HepG2 (cell line): ENCODE measurements around the gene EAF1. TPM values are rescaled to one million over a fixed set of nuclear protein-coding genes. Genes with fewer than 3 reads are reported as not detected.

Experiments used
- ARNTL ChIP-seq: sonication (generic); formaldehyde crosslinking; IDR thresholded peaks from 2 replicates; pipeline ENCODE4 v1.4.0; 2020; ENCODE audit warnings: mild to moderate bottlenecking, missing genetic modification reagents
- CC2D1A ChIP-seq: sonication (generic); formaldehyde crosslinking; IDR thresholded peaks from 2 replicates; pipeline ENCODE4 v1.8.1; 2023; ENCODE audit warnings: mild to moderate bottlenecking, missing genetic modification reagents
- FOXJ3 ChIP-seq: sonication (generic); formaldehyde crosslinking; IDR thresholded peaks from 2 replicates; pipeline ENCODE4 v1.4.0; 2020; ENCODE audit warnings: missing genetic modification reagents, mild to moderate bottlenecking, borderline replicate concordance
- GABPA ChIP-seq, 2 experiments: IDR thresholded peaks; 2 replicates each; pipeline ENCODE4 v1.6.1; 2011 to 2016; ENCODE audit warnings: low read depth in 2 of 2, low read length in 1 of 2, missing biosample characterization in 1 of 2, missing genetic modification characterization in 1 of 2
- HMGXB4 ChIP-seq, 2 experiments: sonication (generic) in 1 of 2; formaldehyde crosslinking in 1 of 2; IDR thresholded peaks; 2 replicates each; pipeline versions ENCODE4 v1.4.0 to v1.6.1; 2018 to 2020; ENCODE audit warnings: missing genetic modification reagents in 2 of 2, borderline replicate concordance in 1 of 2, low read depth in 1 of 2, mild to moderate bottlenecking in 1 of 2, missing biosample characterization in 1 of 2
- HOXA5 ChIP-seq: sonication (generic); formaldehyde crosslinking; IDR thresholded peaks from 2 replicates; pipeline ENCODE4 v1.4.0; 2020; ENCODE audit warnings: missing genetic modification reagents
- KDM5B ChIP-seq: sonication (generic); formaldehyde crosslinking; IDR thresholded peaks from 2 replicates; pipeline ENCODE4 v1.4.0; 2020; ENCODE audit warnings: missing genetic modification reagents, mild to moderate bottlenecking, borderline replicate concordance
- MXD3 ChIP-seq: IDR thresholded peaks from 2 replicates; pipeline ENCODE4 v1.6.1; 2016; ENCODE audit warnings: mild to moderate bottlenecking, missing biosample characterization, missing genetic modification reagents
- NFE2 ChIP-seq: sonication (generic); formaldehyde crosslinking; IDR thresholded peaks from 2 replicates; pipeline ENCODE4 v1.4.0; 2020; ENCODE audit warnings: missing genetic modification reagents
- NFIB ChIP-seq: sonication (generic); formaldehyde crosslinking; IDR thresholded peaks from 2 replicates; pipeline ENCODE4 v1.9.0; 2021; ENCODE audit warnings: missing genetic modification reagents, mild to moderate bottlenecking, borderline replicate concordance
- NR2F6 ChIP-seq, 2 experiments: IDR thresholded peaks; 2 replicates each; pipeline ENCODE4 v1.6.1; 2016; ENCODE audit warnings: antibody characterized with exemption in 1 of 2, mild to moderate bottlenecking in 1 of 2
- PLRG1 ChIP-seq: fragments of 450-650 bp; conservative IDR thresholded peaks from 2 replicates; pipeline ENCODE4 v1.6.1; 2016
- SETDB1 ChIP-seq: sonication (generic); formaldehyde crosslinking; IDR thresholded peaks from 2 replicates; pipeline ENCODE4 v1.5.1; 2020; ENCODE audit warnings: missing genetic modification reagents, mild to moderate bottlenecking, borderline replicate concordance
- SP4 ChIP-seq: sonication (generic); formaldehyde crosslinking; IDR thresholded peaks from 2 replicates; pipeline ENCODE4 v1.8.1; 2023; ENCODE audit warnings: mild to moderate bottlenecking, missing genetic modification reagents
- TBP ChIP-seq: sonication (generic); formaldehyde crosslinking; IDR thresholded peaks from 2 replicates; pipeline ENCODE4 v1.5.0; 2020; ENCODE audit warnings: missing genetic modification reagents
- THAP11 ChIP-seq: IDR thresholded peaks from 2 replicates; pipeline ENCODE4 v1.6.1; 2016; ENCODE audit warnings: missing biosample characterization, missing genetic modification reagents
- WIZ ChIP-seq: sonication (generic); formaldehyde crosslinking; IDR thresholded peaks from 2 replicates; pipeline ENCODE4 v1.5.1; 2020; ENCODE audit warnings: mild to moderate bottlenecking, missing genetic modification reagents
- ZNF253 ChIP-seq: sonication (generic); formaldehyde crosslinking; IDR thresholded peaks from 2 replicates; pipeline ENCODE4 v1.8.0; 2022; ENCODE audit warnings: mild to moderate bottlenecking, missing genetic modification reagents, borderline replicate concordance
- ZNF280B ChIP-seq: sonication (generic); formaldehyde crosslinking; IDR thresholded peaks from 2 replicates; pipeline ENCODE4 v1.5.0; 2020; ENCODE audit warnings: missing genetic modification reagents, mild to moderate bottlenecking, borderline replicate concordance
- ZNF501 ChIP-seq: sonication (generic); formaldehyde crosslinking; IDR thresholded peaks from 2 replicates; pipeline ENCODE4 v1.5.1; 2020; ENCODE audit warnings: mild to moderate bottlenecking, moderate library complexity, missing genetic modification reagents
- ZNF605 ChIP-seq: sonication (generic); formaldehyde crosslinking; IDR thresholded peaks from 2 replicates; pipeline ENCODE4 v1.8.0; 2022; ENCODE audit warnings: mild to moderate bottlenecking, missing genetic modification reagents
- ZNF747 ChIP-seq: sonication (generic); formaldehyde crosslinking; IDR thresholded peaks from 2 replicates; pipeline ENCODE4 v1.8.1; 2023; ENCODE audit warnings: missing genetic modification reagents, mild to moderate bottlenecking, borderline replicate concordance
- ZSCAN5A ChIP-seq: sonication (generic); formaldehyde crosslinking; IDR thresholded peaks from 2 replicates; pipeline ENCODE4 v1.8.0; 2022; ENCODE audit warnings: mild to moderate bottlenecking, missing genetic modification reagents, borderline replicate concordance
- polyA plus RNA-seq, 8 experiments: library from polyadenylated mRNA; depleted of rRNA in 3 of 8; stranded (reverse) in 7 of 8; unstranded in 1 of 8; fragments of >200 nt; fragmentation: Illumina TruSeq in 4 of 8; extraction: Trizol in 4 of 8; gene quantifications; 2 replicates each; pipeline versions ENCODE4 v1.2.1 to v1.2.3, GENCODE V29; 2011 to 2016; ENCODE audit warnings: low read depth in 4 of 8, missing spikeins in 1 of 8, mixed read lengths in 1 of 8; ENCODE audit not compliant: insufficient read depth in 1 of 8
- total RNA-seq, 5 experiments: library from RNA; depleted of rRNA; stranded (reverse); fragments of >200 nt; fragmentation: Illumina TruSeq; extraction: Trizol; gene quantifications; 2 replicates each; pipeline ENCODE4 v1.2.3, GENCODE V29; 2016; ENCODE audit warnings: low read depth in 1 of 5

Gene EAF1
- total and polyA plus RNA-seq, 2 of the 13 experiments (the other 11 are each of a cell fraction or from before 2014, with no cell fraction given): 8.1 to 30.0 TPM

GRCh38 chr3:15427182-15427880, at the start of gene EAF1, which contains the start of gene METTL6 (continued):
- TF ChIP-seq ZSCAN5A: peak; percentile 81; the same call in 1 of the 2 replicates
- 0 out of 2 replicates have a peak, but pooled peaks have one; percentile 56 for TF ChIP-seq ARNTL
- TF ChIP-seq PLRG1: no peak
- TF ChIP-seq CC2D1A (CRISPR knock-in tag): no peak
- TF ChIP-seq ZNF253 (CRISPR knock-in tag): no peak
- TF ChIP-seq KDM5B (CRISPR knock-in tag): peak; percentile 19; the same call in 1 of the 2 replicates
- TF ChIP-seq HOXA5: 0 out of 2 replicates have a peak, but pooled peaks have one; percentile 61
- no peak for TF ChIP-seq SP4 (CRISPR knock-in tag)
- TF ChIP-seq WIZ (CRISPR knock-in tag): no peak
- peak; percentile 88 for TF ChIP-seq ZNF501 (CRISPR knock-in tag)
- peak; percentile 12; the same call in 1 of the 2 replicates for TF ChIP-seq ZNF747
- TF ChIP-seq MXD3: peak; percentile 66; the same call in 1 of the 2 replicates
- no peak for TF ChIP-seq SETDB1 (CRISPR knock-in tag)
- no peak for TF ChIP-seq TBP (CRISPR knock-in tag)
- no peak for TF ChIP-seq NFIB
- no peak for TF ChIP-seq NR2F6 (IDR thresholded peaks at IDR 0.05)
- TF ChIP-seq NR2F6 (CRISPR knock-in tag; IDR thresholded peaks at IDR 0.05): 0 out of 2 replicates have a peak, but pooled peaks have one; percentile 7
- peak; percentile 95 for TF ChIP-seq GABPA (IDR thresholded peaks at IDR 0.05; ENCODE audit: low read depth, low read length)
- peak; percentile 98 for TF ChIP-seq GABPA (CRISPR knock-in tag; IDR thresholded peaks at IDR 0.05; ENCODE audit: low read depth)
- TF ChIP-seq ZNF605 (CRISPR knock-in tag): peak; percentile 65; the same call in 1 of the 2 replicates
- peak; percentile 86 for TF ChIP-seq THAP11
- peak; percentile 64 to 69 for TF ChIP-seq HMGXB4 (CRISPR knock-in tag; IDR thresholded peaks at IDR 0.05; ENCODE audit: borderline replicate concordance in 1 of 2, low read depth in 1 of 2)
- no peak for TF ChIP-seq FOXJ3 (CRISPR knock-in tag)
- no peak for TF ChIP-seq NFE2 (CRISPR knock-in tag)
- peak; percentile 22; the same call in 1 of the 2 replicates for TF ChIP-seq ZNF280B
